NCI-H226 (cell line): ENCODE data around the gene GAPVD1.
A peak's percentile ranks its signal among the peaks of the same experiment; 100 is the strongest.
"Not testable (repeated sequence)": the region's sequence is repeated elsewhere in the genome, so short reads cannot be mapped to it uniquely, and the experiment has no call there.

Experiments used
- DNase-seq: peaks from one replicate; pipeline ENCODE4 v3.0.0-alpha.2; 2015

GAPVD1 gene

GRCh38 chr9:125261501-125262293 is at the start of gene GAPVD1:
Gene GAPVD1 (plus strand): TSS chr9:125261826. CDS start chr9:125298922, 37,096 bp downstream.
- DNase-seq, result peak; percentile 88

- DNase-seq, result no peak
These were observed 47.4 kb upstream of the GAPVD1 start for GRCh38 chr9:125214186-125214585.

- no peak for DNase-seq
These were observed 43.0 kb upstream of the GAPVD1 start for GRCh38 chr9:125218621-125219020.

GRCh38 chr9:125224858-125225257 is 36.8 kb upstream of the GAPVD1 start:
- DNase-seq, result not testable (repeated sequence)

- no peak for DNase-seq
These were observed 33.9 kb upstream of the GAPVD1 start for GRCh38 chr9:125227761-125228160.

- peak; percentile 87 for DNase-seq
These were observed 27.9 kb upstream of the GAPVD1 start for GRCh38 chr9:125233678-125234077.

- not testable (repeated sequence) for DNase-seq
These were observed 27.5 kb upstream of the GAPVD1 start for GRCh38 chr9:125234099-125234498.

GRCh38 chr9:125235804-125236519 is 25.7 kb upstream of the GAPVD1 start:
- DNase-seq, result no peak

GRCh38 chr9:125236520-125237159 is 25.0 kb upstream of the GAPVD1 start:
- not testable (repeated sequence) for DNase-seq

GRCh38 chr9:125238127-125238914 is 23.3 kb upstream of the GAPVD1 start:
- no peak for DNase-seq

- no peak for DNase-seq
These were observed 22.6 kb upstream of the GAPVD1 start for GRCh38 chr9:125238915-125239446.

- DNase-seq, result no peak
These were observed 21.7 kb upstream of the GAPVD1 start for GRCh38 chr9:125239631-125240597.

- no peak for DNase-seq
These were observed 21.0 kb upstream of the GAPVD1 start for GRCh38 chr9:125240649-125240999.

GRCh38 chr9:125241000-125241862 is 20.4 kb upstream of the GAPVD1 start, which contains the start of gene HSPA5:
Gene HSPA5 (minus strand): TSS chr9:125241343. CDS start chr9:125241126, 217 bp downstream.
- peak; percentile 99 for DNase-seq

GRCh38 chr9:125241863-125242739 is 19.5 kb upstream of the GAPVD1 start:
- peak; percentile 45 for DNase-seq

GRCh38 chr9:125243792-125244260 is 17.8 kb upstream of the GAPVD1 start:
- DNase-seq, result no peak

- DNase-seq, result no peak
These were observed 15.4 kb upstream of the GAPVD1 start for GRCh38 chr9:125246261-125246667.

- no peak for DNase-seq
These were observed 7.4 kb upstream of the GAPVD1 start for GRCh38 chr9:125254231-125254630.

- no peak for DNase-seq
These were observed 5.7 kb upstream of the GAPVD1 start for GRCh38 chr9:125255781-125256391.
